Mammary epithelial cell (primary cell): Measurements from ENCODE around the gene COLQ.

Experiments
- EZH2 ChIP-seq: IDR thresholded peaks from 2 replicates; pipeline ENCODE4 v1.6.1; 2012; ENCODE audit warnings: low read length, inconsistent platforms, borderline replicate concordance
- TF ChIP-seq, protein P1 (sequence below), 2 donors: IDR thresholded peaks in 1 of 2; conservative IDR thresholded peaks in 1 of 2; 2 replicates each; pipeline ENCODE4 v1.5.1; 2011 to 2012; ENCODE audit warnings: inconsistent platforms in 2 of 2, low read length in 2 of 2, mild to moderate bottlenecking in 2 of 2, control low read depth in 1 of 2, low read depth in 1 of 2; ENCODE audit not compliant: insufficient read depth in 1 of 2; ENCODE audit errors: extremely low read depth in 1 of 2

DNA sequence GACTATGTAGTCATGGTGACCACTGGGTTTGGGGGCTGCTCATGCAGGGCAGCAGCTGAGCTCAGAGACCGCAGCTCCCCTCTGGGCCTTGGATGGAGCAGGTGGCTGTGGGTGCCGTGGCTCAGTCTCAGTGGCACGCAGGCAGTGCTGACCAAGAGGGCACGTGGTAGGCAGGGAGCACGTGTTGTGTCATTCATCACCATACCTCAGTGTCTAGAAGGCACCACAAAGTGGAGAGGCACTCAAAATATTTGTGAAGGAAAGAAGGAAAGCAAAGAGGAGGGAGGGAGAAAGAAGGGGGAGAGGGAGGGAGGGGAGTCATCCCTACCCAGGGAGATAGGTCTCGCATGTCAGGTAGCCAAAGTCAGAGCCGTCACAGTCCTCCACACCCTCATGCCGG, 68.0 kb downstream of the COLQ start:
- TF ChIP-seq, protein P1, sequence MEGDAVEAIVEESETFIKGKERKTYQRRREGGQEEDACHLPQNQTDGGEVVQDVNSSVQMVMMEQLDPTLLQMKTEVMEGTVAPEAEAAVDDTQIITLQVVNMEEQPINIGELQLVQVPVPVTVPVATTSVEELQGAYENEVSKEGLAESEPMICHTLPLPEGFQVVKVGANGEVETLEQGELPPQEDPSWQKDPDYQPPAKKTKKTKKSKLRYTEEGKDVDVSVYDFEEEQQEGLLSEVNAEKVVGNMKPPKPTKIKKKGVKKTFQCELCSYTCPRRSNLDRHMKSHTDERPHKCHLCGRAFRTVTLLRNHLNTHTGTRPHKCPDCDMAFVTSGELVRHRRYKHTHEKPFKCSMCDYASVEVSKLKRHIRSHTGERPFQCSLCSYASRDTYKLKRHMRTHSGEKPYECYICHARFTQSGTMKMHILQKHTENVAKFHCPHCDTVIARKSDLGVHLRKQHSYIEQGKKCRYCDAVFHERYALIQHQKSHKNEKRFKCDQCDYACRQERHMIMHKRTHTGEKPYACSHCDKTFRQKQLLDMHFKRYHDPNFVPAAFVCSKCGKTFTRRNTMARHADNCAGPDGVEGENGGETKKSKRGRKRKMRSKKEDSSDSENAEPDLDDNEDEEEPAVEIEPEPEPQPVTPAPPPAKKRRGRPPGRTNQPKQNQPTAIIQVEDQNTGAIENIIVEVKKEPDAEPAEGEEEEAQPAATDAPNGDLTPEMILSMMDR (conservative IDR thresholded peaks at IDR 0.05 in 1 of 2, IDR thresholded peaks at IDR 0.05 in 1 of 2; ENCODE audit: extremely low read depth in 1 of 2, insufficient read depth in 1 of 2, low read depth in 1 of 2, low read length in 2 of 2): no peak
- TF ChIP-seq EZH2: no peak
